Testis (tissue), 2 donors: Measurements from ENCODE around the gene NME2.

Experiments used
- CTCF ChIP-seq, 3 experiments: fragments of 450-650 bp in 2 of 3; fragments of 200-600 bp in 1 of 3; sonication (generic) in 1 of 3; IDR thresholded peaks; one replicate each; pipeline ENCODE4 v1.5.1; 2016 to 2019; ENCODE audit warnings: antibody characterized with exemption in 3 of 3, mild to moderate bottlenecking in 2 of 3, moderate library complexity in 1 of 3
- POLR2A ChIP-seq: fragments of 450-650 bp; IDR thresholded peaks from one replicate; pipeline ENCODE4 v1.6.1; 2017; ENCODE audit warnings: antibody characterized with exemption, mild to moderate bottlenecking, moderate library complexity

- no peak for TF ChIP-seq CTCF (IDR thresholded peaks at IDR 0.05)
- TF ChIP-seq POLR2A = no peak
Observed at GRCh38 chr17:51159604-51160003, 6.6 kb upstream of the NME2 start.
